ENCODE measurements around the gene SGO2. TPM values are rescaled to one million over a fixed set of nuclear protein-coding genes. Genes with fewer than 3 reads are reported as not detected.

Gene SGO2
- total and polyA plus RNA-seq, 9 of the 15 experiments (the other 6 are each of a cell fraction or from before 2014, with no cell fraction given), result 14.5 to 25.9 (median 16.6) TPM

GRCh38 chr2:200490001-200490400 is 36.0 kb upstream of the SGO2 start:
- H2AFZ ChIP-seq (ENCODE audit: low read depth, low read length), result no peak overlapping the region
- H3K4me3 ChIP-seq, result no peak overlapping the region
- no peaks in the 10 kb centered on the region for H4K20me1 ChIP-seq (replicated peaks; ENCODE audit: control insufficient read depth, insufficient read depth, low read length)
- intact Hi-C loops (cut with micrococcal nuclease) (no loop called here), in situ Hi-C loops (cut with MboI) (no loop called here)
- POLR2A ChIA-PET, result no interaction called here
- no peak for DNase-seq (ENCODE audit: extremely low read depth in 1 of 4, low spot score in 3 of 4)
- H3K27me3 ChIP-seq (ENCODE audit: control insufficient read depth in 2 of 2, insufficient read depth in 2 of 2, low read length in 2 of 2), result no peaks in the 10 kb centered on the region
- H3K4me1 ChIP-seq (replicated peaks in 1 of 2; ENCODE audit: control insufficient read depth in 2 of 2, insufficient read depth in 2 of 2, low read length in 2 of 2), result peaks cover 0 to 5% of the 10 kb centered on the region in 2 experiments; a peak in 3 of 5 replicates
- CTCF ChIA-PET (ENCODE audit: low intra/inter-chr PET ratio), result no interaction called here
- H3K4me2 ChIP-seq (ENCODE audit: insufficient read depth, low read length), result no peak overlapping the region
- no peak for FAIRE-seq
- H3K9me1 ChIP-seq (ENCODE audit: control insufficient read depth, insufficient read depth, low read length), result no peaks in the 10 kb centered on the region
- no peak overlapping the region for H3K9ac ChIP-seq (ENCODE audit: insufficient read depth in 1 of 2, low read depth in 2 of 2, low read length in 2 of 2)
- no peak for ATAC-seq
- peaks cover 4% of the 10 kb centered on the region; the same call in 2 of the 3 replicates for H3K36me3 ChIP-seq (ENCODE audit: control insufficient read depth, insufficient read depth, low read length)
- H3K27ac ChIP-seq (ENCODE audit: extremely low read depth, low read depth, low read length), result no peak overlapping the region
- peaks cover 2% of the 10 kb centered on the region; the same call in 1 of the 2 replicates for H3K9me3 ChIP-seq (replicated peaks; ENCODE audit: control insufficient read depth, insufficient read depth, low read depth, low read length)
- WGBS (ENCODE audit: insufficient coverage, low coverage, missing lambda C conversion rate), result 89% methylated on average over 12 of the region's 22 CpGs
- no TSS peak for BruUV-seq (replicated peaks)
- no peaks in the 10 kb centered on the region for H3K79me2 ChIP-seq (ENCODE audit: control insufficient read depth, insufficient read depth, low read length)
- TF ChIP-seq U2AF1 (optimal IDR thresholded peaks at IDR 0.05; ENCODE audit: low read depth, low read length), result no peak
- TF ChIP-seq ZNF407 (IDR thresholded peaks at IDR 0.05; ENCODE audit: low read depth), result no peak
- TF ChIP-seq ZHX1 (conservative IDR thresholded peaks at IDR 0.05; ENCODE audit: low read length), result no peak
- no peak for TF ChIP-seq TAF15 (IDR thresholded peaks at IDR 0.05; ENCODE audit: low read depth, low read length)
- TF ChIP-seq KHSRP (IDR thresholded peaks at IDR 0.05), result no peak
- no peak for TF ChIP-seq MYC (IDR thresholded peaks at IDR 0.05; ENCODE audit: low read depth, low read length)
- TF ChIP-seq MYC (CRISPR knock-in tag; IDR thresholded peaks at IDR 0.05; ENCODE audit: borderline replicate concordance, low read depth), result no peak
- no peak for TF ChIP-seq PURB (CRISPR knock-in tag; IDR thresholded peaks at IDR 0.05; ENCODE audit: low read depth)
- no peak for TF ChIP-seq ZNF398 (CRISPR knock-in tag; IDR thresholded peaks at IDR 0.05)
- TF ChIP-seq CAMTA2 (CRISPR knock-in tag; conservative IDR thresholded peaks at IDR 0.05), result no peak
- TF ChIP-seq CCAR2 (IDR thresholded peaks at IDR 0.05; ENCODE audit: low read depth, low read length), result no peak

All from K562 (cell line).